SU-DHL-6 (cell line): ENCODE results near the gene TGM3.

ENCODE experiments used
- CTCF ChIP-seq: fragments of 200-600 bp; sonication (generic); IDR thresholded peaks from one replicate; pipeline ENCODE4 v1.5.1; 2017; ENCODE audit warnings: antibody characterized with exemption, mild to moderate bottlenecking, low read length, moderate library complexity; ENCODE audit not compliant: insufficient read depth, poor library complexity, severe bottlenecking
- EZH2phosphoT487 ChIP-seq: fragments of 200-600 bp; sonication (generic), shearing (Covaris generic); conservative IDR thresholded peaks from 2 replicates; pipeline ENCODE4 v1.6.1; 2018; ENCODE audit warnings: mild to moderate bottlenecking, antibody characterized with exemption, low read length, moderate library complexity, mixed read lengths

GRCh38 chr20:2285193-2285592, 10.6 kb upstream of the TGM3 start:
- TF ChIP-seq EZH2phosphoT487: no peak
- no peak for TF ChIP-seq CTCF
